ENCODE data around the gene ATP6V0C.
A peak's percentile ranks its signal among the peaks of the same experiment; 100 is the strongest.
"Not testable (repeated sequence)": the region's sequence is repeated elsewhere in the genome, so short reads cannot be mapped to it uniquely, and the experiment has no call there.

Gene ATP6V0C

GRCh38 chr16:2543771-2544170 is 30.0 kb downstream of the ATP6V0C start:
- not testable (repeated sequence) for DNase-seq (ENCODE audit: low read depth, low spot score)

GRCh38 chr16:2550283-2550878 is 36.6 kb downstream of the ATP6V0C start:
- not testable (repeated sequence) for DNase-seq (ENCODE audit: low read depth, low spot score)

- not testable (repeated sequence) for DNase-seq (ENCODE audit: low read depth, low spot score)
Observed at GRCh38 chr16:2551420-2551889, 37.7 kb downstream of the ATP6V0C start.

GRCh38 chr16:2554709-2555425 is 41.1 kb downstream of the ATP6V0C start:
- DNase-seq (ENCODE audit: low read depth, low spot score): not testable (repeated sequence)

DNA sequence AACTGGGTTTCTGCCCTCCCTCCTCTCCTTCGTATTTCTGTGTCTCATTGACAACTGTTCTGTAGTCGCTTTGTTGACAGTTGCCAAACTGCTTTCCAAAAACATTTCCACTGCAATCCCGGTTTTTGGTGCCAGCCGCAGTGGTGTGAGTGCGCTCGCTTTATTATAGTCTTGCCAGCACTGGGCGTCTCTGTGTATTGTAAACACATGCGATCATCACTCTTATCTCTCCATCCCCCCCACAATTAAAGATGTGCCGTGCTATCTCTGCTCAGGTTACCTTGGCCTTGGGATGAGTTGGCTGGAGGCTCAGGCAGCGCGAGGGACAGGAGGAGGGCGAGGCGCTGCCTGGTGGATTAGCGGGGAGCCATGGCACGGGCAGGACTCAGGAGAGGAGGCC is 43.4 kb downstream of the ATP6V0C start:
- not testable (repeated sequence) for DNase-seq (ENCODE audit: low read depth, low spot score)

- not testable (repeated sequence) for DNase-seq (ENCODE audit: low read depth, low spot score)
Observed at GRCh38 chr16:2560131-2560797, 46.5 kb downstream of the ATP6V0C start.

- DNase-seq (ENCODE audit: low read depth, low spot score): peak; percentile 16
Observed at GRCh38 chr16:2560798-2561133, 47.0 kb downstream of the ATP6V0C start.

DNA sequence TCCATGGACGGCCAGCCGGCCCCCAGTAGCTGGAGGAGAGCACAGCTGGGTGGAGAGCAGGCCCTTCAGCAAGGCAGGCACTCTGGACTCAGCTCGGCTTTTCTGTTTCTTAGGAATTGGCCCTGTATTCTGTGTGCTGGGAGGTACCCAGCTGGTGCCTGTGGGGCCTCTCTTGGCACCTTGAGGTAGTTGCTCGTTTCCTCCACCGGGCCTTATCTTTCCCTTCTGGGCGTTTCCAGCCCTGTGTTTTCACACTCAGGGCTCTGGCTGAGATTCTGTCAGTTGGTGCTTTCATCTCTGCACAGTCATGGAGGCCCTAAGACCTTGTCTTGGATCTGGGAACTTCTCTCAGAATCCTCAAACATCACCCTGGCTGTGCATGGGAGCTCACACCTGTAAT is 53.8 kb downstream of the ATP6V0C start:
- DNase-seq (ENCODE audit: low read depth, low spot score): not testable (repeated sequence)

DNA sequence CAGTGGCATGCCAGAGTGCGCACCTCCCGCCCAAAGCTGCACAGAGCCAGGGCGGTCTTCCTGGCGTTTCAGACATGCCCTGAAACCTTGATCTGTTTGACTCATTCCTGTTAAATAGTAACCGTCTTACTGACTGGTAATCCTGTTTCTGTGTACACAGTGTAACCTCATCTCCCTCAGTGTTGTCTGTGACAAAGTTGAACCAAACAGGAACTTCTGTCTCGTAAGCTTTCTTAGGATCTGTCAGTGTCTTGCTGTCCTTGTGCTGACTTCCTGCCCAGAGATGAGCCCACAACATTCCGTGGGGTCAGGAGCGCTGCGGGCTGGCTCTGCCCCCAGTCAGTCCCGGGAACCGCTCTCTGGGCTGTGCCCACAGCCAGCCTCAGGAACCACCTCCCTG is 54.8 kb downstream of the ATP6V0C start:
- DNase-seq (ENCODE audit: low read depth, low spot score): not testable (repeated sequence)
